WERI-Rb-1 (cell line): ENCODE measurements around the gene ELAC2.

Experiments used
- DNase-seq: peaks from one replicate; pipeline ENCODE4 v3.0.0-alpha.2; 2020
- H3K27ac ChIP-seq: fragments of 250-450 bp; sonication (Bioruptor Pico); 2 replicates; pipeline ENCODE4 v1.5.1; 2020; ENCODE audit warnings: mild to moderate bottlenecking, moderate library complexity
- H3K27me3 ChIP-seq: fragments of 250-450 bp; sonication (Bioruptor Pico); 2 replicates; pipeline ENCODE4 v1.5.1; 2021; ENCODE audit warnings: mild to moderate bottlenecking, low read depth, moderate library complexity; ENCODE audit not compliant: insufficient read depth, severe bottlenecking
- H3K36me3 ChIP-seq: fragments of 250-450 bp; sonication (Bioruptor Pico); 2 replicates; pipeline ENCODE4 v1.5.1; 2020; ENCODE audit warnings: mild to moderate bottlenecking, moderate library complexity
- H3K4me3 ChIP-seq: 2 replicates; pipeline ENCODE4 v1.5.1; 2011; ENCODE audit warnings: low read depth, mild to moderate bottlenecking, control low read depth, low read length
- H3K9me3 ChIP-seq: fragments of 250-450 bp; sonication (Bioruptor Pico); 2 replicates; pipeline ENCODE4 v1.5.1; 2021; ENCODE audit warnings: mild to moderate bottlenecking, moderate library complexity; ENCODE audit not compliant: severe bottlenecking
- TF ChIP-seq, protein P1 (sequence below): IDR thresholded peaks from 2 replicates; pipeline ENCODE4 v1.5.1; 2011; ENCODE audit warnings: low read depth, mild to moderate bottlenecking, control low read depth, inconsistent platforms, low read length

The ELAC2 gene

DNA sequence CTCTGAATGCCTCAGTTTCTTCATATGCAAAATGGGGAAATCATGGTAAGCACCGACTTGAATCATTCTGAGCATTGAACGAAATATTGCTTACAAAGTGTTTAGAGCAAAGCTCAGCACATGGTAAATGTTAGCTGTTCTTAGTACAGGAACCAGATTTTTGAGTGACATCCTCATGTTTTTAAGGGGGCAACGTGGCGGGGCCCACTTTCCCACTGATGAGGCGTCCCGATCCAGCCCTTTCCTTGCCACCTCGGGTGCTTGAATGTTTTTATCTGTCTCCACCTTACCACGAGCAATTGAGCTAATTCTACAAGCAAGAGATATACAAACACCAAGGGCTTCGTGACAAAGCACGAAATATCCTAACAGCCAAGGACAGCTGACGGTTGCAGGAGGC is 49.9 kb downstream of the ELAC2 start:
- Histone ChIP-seq H3K36me3 (no peaks in the 10 kb centered on the region), H3K9me3 (no peaks in the 10 kb centered on the region), H3K27me3 (no peaks in the 10 kb centered on the region), H3K4me3 (no peak overlapping the region), H3K27ac (no peak overlapping the region)
- DNase-seq: no peak
- TF ChIP-seq, protein P1, sequence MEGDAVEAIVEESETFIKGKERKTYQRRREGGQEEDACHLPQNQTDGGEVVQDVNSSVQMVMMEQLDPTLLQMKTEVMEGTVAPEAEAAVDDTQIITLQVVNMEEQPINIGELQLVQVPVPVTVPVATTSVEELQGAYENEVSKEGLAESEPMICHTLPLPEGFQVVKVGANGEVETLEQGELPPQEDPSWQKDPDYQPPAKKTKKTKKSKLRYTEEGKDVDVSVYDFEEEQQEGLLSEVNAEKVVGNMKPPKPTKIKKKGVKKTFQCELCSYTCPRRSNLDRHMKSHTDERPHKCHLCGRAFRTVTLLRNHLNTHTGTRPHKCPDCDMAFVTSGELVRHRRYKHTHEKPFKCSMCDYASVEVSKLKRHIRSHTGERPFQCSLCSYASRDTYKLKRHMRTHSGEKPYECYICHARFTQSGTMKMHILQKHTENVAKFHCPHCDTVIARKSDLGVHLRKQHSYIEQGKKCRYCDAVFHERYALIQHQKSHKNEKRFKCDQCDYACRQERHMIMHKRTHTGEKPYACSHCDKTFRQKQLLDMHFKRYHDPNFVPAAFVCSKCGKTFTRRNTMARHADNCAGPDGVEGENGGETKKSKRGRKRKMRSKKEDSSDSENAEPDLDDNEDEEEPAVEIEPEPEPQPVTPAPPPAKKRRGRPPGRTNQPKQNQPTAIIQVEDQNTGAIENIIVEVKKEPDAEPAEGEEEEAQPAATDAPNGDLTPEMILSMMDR: no peak

DNA sequence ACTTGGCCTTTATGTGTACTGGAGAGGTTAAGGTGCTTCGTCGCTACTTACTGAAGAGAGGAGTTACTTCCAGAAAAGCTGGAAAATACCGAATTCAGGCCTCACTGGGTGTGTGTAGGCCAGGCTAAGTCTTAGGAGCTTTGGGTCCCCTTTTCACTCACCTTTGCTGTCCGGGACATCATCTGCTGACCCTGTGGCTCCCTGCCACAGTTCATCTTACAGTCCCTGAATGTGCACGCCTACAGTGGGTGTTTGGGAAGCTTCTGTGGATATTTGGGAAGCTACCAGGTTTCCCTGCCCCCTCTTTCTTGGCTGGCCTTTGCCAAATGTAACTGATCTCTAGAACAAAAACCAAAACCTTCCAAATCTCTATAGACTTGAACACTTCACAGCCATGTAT is 51.4 kb downstream of the ELAC2 start:
- Histone ChIP-seq H3K9me3 (no peaks in the 10 kb centered on the region), H3K36me3 (no peaks in the 10 kb centered on the region; the same call in 1 of the 2 replicates), H3K4me3 (no peak overlapping the region), H3K27ac (no peak overlapping the region), H3K27me3 (no peaks in the 10 kb centered on the region)
- DNase-seq: no peak
- TF ChIP-seq, protein P1: no peak

DNA sequence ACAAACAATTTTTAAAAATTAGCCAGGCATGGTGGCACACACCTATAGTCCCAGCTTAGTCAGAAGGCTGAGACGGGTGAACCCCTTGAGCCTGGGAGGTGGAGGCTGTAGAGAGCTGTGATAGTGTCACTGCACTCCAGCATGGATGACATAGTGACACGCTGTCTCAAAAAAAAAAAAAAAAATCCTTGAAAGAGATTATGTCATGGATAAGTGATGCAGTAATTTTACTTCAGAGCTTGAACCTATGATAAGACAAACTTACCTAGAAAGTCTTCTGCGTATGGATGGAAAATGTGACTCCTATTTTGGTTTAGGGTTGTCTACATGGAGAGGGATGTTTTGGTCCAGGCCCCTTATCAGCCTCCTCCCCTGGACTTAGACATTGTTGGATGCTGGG is 51.8 kb downstream of the ELAC2 start:
- Histone ChIP-seq H3K4me3 (no peak overlapping the region), H3K27ac (no peak overlapping the region), H3K36me3 (no peaks in the 10 kb centered on the region; the same call in 1 of the 2 replicates), H3K9me3 (no peaks in the 10 kb centered on the region), H3K27me3 (no peaks in the 10 kb centered on the region)
- TF ChIP-seq, protein P1: no peak
- no peak for DNase-seq

DNA sequence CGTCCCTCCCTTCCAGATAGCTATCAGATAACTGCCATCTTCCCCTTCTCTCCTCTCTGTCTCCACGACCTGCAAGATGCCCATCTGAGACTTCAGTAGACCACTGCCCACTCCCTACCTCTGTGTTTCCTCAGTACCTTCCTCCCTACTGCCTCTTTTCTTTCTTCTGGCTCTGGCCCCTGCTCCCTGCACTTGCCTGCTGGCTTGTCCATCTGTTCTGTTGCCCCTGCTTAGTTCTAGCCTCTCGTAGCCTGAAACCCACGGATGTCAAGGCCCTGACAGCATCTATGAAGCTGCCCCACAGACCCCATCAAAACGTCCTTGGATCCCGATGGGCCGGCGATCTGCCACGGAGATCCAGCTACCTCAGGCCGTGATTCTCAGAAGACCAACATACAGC is 53.0 kb downstream of the ELAC2 start:
- Histone ChIP-seq H3K36me3 (no peaks in the 10 kb centered on the region; the same call in 1 of the 2 replicates), H3K27me3 (no peaks in the 10 kb centered on the region)
- no peak for DNase-seq

DNA sequence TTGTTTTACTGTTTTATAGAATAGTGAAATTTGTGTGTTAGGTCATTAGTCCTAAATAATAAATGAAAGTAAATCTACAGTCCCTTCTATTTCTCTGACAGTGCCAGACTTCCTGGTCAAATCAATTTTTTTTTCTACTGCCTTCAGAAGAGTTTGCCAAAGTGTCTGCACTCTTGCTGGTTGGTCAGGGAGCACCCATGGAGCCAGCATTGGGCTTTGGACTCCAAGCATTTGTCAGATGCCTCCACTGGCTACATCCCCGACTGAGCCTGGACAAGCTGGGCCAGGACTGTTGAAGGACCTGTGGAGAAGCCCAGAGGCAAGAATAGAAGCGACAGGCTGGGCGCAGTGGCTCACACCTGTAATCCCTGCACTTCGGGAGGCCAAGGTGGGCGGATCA is 53.7 kb downstream of the ELAC2 start:
- TF ChIP-seq, protein P1: no peak
- H3K36me3 ChIP-seq: peaks cover 3% of the 10 kb centered on the region
- no peaks in the 10 kb centered on the region for H3K27me3 ChIP-seq
- DNase-seq: no peak
- no peaks in the 10 kb centered on the region for H3K9me3 ChIP-seq
- H3K27ac ChIP-seq: no peak overlapping the region
- no peak overlapping the region for H3K4me3 ChIP-seq

More for the DNA sequence above, 53.0 kb downstream of the ELAC2 start:
- no peak overlapping the region for H3K4me3 ChIP-seq
- H3K9me3 ChIP-seq: no peaks in the 10 kb centered on the region
- TF ChIP-seq, protein P1: no peak
- no peak overlapping the region for H3K27ac ChIP-seq

DNA sequence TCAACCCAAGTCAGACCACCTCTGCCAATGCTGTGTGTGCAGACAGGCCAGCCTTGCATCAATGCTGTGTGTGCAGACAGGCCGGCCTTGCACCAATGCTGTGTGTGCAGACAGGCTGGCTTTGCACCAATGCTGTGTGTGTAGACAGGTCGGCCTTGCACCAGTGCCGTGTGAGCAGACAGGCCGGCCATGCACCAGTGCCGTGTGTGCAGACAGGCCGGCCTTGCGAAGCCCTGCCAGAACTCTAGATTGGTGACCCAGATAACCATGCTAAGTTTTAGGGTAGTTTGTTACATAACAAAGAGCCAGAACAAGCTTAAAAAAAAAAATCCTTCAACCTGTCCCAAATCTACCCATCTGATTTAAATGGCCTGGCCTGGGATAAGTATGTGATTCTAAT is 54.3 kb downstream of the ELAC2 start:
- TF ChIP-seq, protein P1: no peak
- DNase-seq: no peak
- peaks cover 3% of the 10 kb centered on the region for H3K36me3 ChIP-seq
- no peaks in the 10 kb centered on the region for H3K9me3 ChIP-seq
- H3K27ac ChIP-seq: no peak overlapping the region
- no peak overlapping the region for H3K4me3 ChIP-seq
- no peaks in the 10 kb centered on the region for H3K27me3 ChIP-seq
